ENCODE results near the gene CAMTA1. TPM values are rescaled to one million over a fixed set of nuclear protein-coding genes. Genes with fewer than 3 reads are reported as not detected.

CAMTA1 gene
- total RNA-seq, 2 experiments from 2014 or later, result 43.9 to 73.3 TPM

DNA sequence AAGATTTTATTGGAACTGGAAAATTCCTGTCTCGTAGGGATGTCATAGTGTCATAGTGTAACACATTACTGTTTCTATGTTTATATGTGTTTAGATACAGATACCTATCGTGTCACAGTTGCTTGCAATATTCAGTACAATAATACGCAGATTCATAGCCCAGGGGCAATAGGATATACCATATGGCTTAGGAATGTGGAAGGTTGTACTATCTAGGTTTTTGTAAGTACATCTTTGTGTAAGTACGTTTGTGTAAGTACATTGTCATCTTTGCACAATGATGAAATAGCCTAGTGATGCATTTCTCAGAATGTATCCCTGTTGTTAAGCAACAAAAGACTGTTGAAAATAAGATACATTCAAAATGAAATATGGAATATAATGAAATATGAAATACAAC, 68.9 kb downstream of the CAMTA1 start:
- Histone ChIP-seq H2AFZ (ENCODE audit: low read length) (no peak overlapping the region), H3K9me3 (ENCODE audit: low read length) (no peaks in the 10 kb centered on the region), H3K36me3 (ENCODE audit: insufficient read depth, low read length) (peaks cover 17% of the 10 kb centered on the region; the same call in 1 of the 2 replicates), H3K9me2 (ENCODE audit: insufficient read depth, low read length) (no peaks in the 10 kb centered on the region), H4K20me1 (ENCODE audit: insufficient read depth, low read length) (no peaks in the 10 kb centered on the region), H3K4me1 (ENCODE audit: insufficient read depth, low read length, poor library complexity, severe bottlenecking) (no peaks in the 10 kb centered on the region), H3K4me3 (ENCODE audit: low read depth, low read length, poor library complexity, severe bottlenecking) (no peak overlapping the region), H3K27ac (ENCODE audit: low read depth, low read length, poor library complexity, severe bottlenecking) (no peak overlapping the region), H3K79me2 (ENCODE audit: insufficient read depth, low read depth, low read length) (no peaks in the 10 kb centered on the region), H3K4me2 (ENCODE audit: low read length) (no peak overlapping the region)
- POLR2A ChIA-PET, result no interaction called here
- CTCF ChIA-PET (ENCODE audit: unreplicated experiment), result no interaction called here
- no peak for TF ChIP-seq EZH2phosphoT487 (IDR thresholded peaks at IDR 0.05; ENCODE audit: borderline replicate concordance, low read depth, low read length)
- TF ChIP-seq, protein P1, sequence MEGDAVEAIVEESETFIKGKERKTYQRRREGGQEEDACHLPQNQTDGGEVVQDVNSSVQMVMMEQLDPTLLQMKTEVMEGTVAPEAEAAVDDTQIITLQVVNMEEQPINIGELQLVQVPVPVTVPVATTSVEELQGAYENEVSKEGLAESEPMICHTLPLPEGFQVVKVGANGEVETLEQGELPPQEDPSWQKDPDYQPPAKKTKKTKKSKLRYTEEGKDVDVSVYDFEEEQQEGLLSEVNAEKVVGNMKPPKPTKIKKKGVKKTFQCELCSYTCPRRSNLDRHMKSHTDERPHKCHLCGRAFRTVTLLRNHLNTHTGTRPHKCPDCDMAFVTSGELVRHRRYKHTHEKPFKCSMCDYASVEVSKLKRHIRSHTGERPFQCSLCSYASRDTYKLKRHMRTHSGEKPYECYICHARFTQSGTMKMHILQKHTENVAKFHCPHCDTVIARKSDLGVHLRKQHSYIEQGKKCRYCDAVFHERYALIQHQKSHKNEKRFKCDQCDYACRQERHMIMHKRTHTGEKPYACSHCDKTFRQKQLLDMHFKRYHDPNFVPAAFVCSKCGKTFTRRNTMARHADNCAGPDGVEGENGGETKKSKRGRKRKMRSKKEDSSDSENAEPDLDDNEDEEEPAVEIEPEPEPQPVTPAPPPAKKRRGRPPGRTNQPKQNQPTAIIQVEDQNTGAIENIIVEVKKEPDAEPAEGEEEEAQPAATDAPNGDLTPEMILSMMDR (conservative IDR thresholded peaks at IDR 0.05; ENCODE audit: low read length), result no peak
- intact Hi-C loops (cut with micrococcal nuclease; ENCODE audit: unreplicated experiment), result no loop called here
- BruUV-seq (replicated peaks), result no TSS peak
- no peak for DNase-seq (ENCODE audit: low spot score)

DNA sequence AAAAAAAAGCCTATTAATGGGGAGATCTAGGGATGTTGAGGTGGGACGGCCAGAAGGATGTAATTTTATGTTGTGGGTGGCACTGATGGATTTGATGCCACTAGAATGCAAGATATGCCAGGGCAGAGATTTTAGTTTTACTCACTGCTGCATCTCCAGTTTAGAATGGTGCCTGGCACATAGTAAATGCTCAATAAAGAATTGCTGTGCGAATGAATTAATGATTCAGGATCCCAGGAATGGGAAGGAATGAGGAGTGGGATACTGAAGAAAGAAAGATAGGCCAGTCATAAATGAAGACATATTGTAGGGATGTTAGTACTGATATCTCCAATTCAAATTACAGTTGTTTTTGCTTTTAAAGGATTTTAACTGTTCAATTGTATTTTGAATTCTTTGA, 72.6 kb downstream of the CAMTA1 start:
- H3K4me1 ChIP-seq (ENCODE audit: insufficient read depth, low read length, poor library complexity, severe bottlenecking), result no peaks in the 10 kb centered on the region
- POLR2A ChIA-PET, result interaction anchor here (0.6 kb wide), 2 partner anchors 66 to 139 kb away, joined by 3 read pairs; no protein-coding TSS in a partner anchor
- no peak overlapping the region for H2AFZ ChIP-seq (ENCODE audit: low read length)
- no peak for DNase-seq (ENCODE audit: low spot score)
- CTCF ChIA-PET (ENCODE audit: unreplicated experiment), result no interaction called here
- H3K4me2 ChIP-seq (ENCODE audit: low read length), result no peak overlapping the region
- intact Hi-C loops (cut with micrococcal nuclease; ENCODE audit: unreplicated experiment), result no loop called here
- TF ChIP-seq, protein P1 (conservative IDR thresholded peaks at IDR 0.05; ENCODE audit: low read length), result no peak
- no peak for TF ChIP-seq EZH2phosphoT487 (IDR thresholded peaks at IDR 0.05; ENCODE audit: borderline replicate concordance, low read depth, low read length)
- H3K79me2 ChIP-seq (ENCODE audit: insufficient read depth, low read depth, low read length), result no peaks in the 10 kb centered on the region
- H3K4me3 ChIP-seq (ENCODE audit: low read depth, low read length, poor library complexity, severe bottlenecking), result no peak overlapping the region
- no TSS peak for BruUV-seq (replicated peaks)
- H3K27ac ChIP-seq (ENCODE audit: low read depth, low read length, poor library complexity, severe bottlenecking), result no peak overlapping the region
- no peaks in the 10 kb centered on the region for H4K20me1 ChIP-seq (ENCODE audit: insufficient read depth, low read length)
- no peaks in the 10 kb centered on the region for H3K9me3 ChIP-seq (ENCODE audit: low read length)
- H3K36me3 ChIP-seq (ENCODE audit: insufficient read depth, low read length), result peaks cover 12% of the 10 kb centered on the region; the same call in 1 of the 2 replicates
- H3K9me2 ChIP-seq (ENCODE audit: insufficient read depth, low read length), result no peaks in the 10 kb centered on the region

DNA sequence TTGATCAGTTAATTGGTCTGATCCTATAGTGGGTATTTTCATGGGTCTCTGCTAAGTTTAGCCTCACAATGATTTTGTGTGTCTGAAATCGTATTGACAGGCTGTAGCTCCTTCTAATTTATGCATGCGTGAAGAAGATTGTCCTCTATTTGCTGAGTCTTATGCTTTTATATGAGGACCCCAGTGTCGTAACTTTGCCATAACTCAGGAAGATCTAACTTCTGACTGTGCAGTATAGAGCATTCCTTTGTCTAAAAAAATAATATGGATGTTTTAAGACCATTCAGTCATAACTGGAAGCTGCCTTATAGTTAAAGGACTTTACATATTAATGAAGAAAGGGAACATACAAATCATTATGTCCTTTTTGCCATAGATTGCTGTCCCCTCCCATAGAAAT, 73.3 kb downstream of the CAMTA1 start:
- H3K9me3 ChIP-seq (ENCODE audit: low read length), result no peaks in the 10 kb centered on the region
- CTCF ChIA-PET (ENCODE audit: unreplicated experiment), result no interaction called here
- no peaks in the 10 kb centered on the region for H3K9me2 ChIP-seq (ENCODE audit: insufficient read depth, low read length)
- H3K36me3 ChIP-seq (ENCODE audit: insufficient read depth, low read length), result peaks cover 9% of the 10 kb centered on the region; the same call in 1 of the 2 replicates
- no peak for TF ChIP-seq EZH2phosphoT487 (IDR thresholded peaks at IDR 0.05; ENCODE audit: borderline replicate concordance, low read depth, low read length)
- TF ChIP-seq, protein P1 (conservative IDR thresholded peaks at IDR 0.05; ENCODE audit: low read length), result no peak
- POLR2A ChIA-PET, result interaction anchor here (0.6 kb wide), 1 partner anchor 67 kb away, joined by 3 read pairs; no protein-coding TSS in a partner anchor
- H3K4me2 ChIP-seq (ENCODE audit: low read length), result no peak overlapping the region
- intact Hi-C loops (cut with micrococcal nuclease; ENCODE audit: unreplicated experiment), result no loop called here
- DNase-seq (ENCODE audit: low spot score), result no peak
- H3K27ac ChIP-seq (ENCODE audit: low read depth, low read length, poor library complexity, severe bottlenecking), result no peak overlapping the region
- no peaks in the 10 kb centered on the region for H3K4me1 ChIP-seq (ENCODE audit: insufficient read depth, low read length, poor library complexity, severe bottlenecking)
- BruUV-seq (replicated peaks), result no TSS peak
- H2AFZ ChIP-seq (ENCODE audit: low read length), result no peak overlapping the region
- no peaks in the 10 kb centered on the region for H3K79me2 ChIP-seq (ENCODE audit: insufficient read depth, low read depth, low read length)
- no peak overlapping the region for H3K4me3 ChIP-seq (ENCODE audit: low read depth, low read length, poor library complexity, severe bottlenecking)
- H4K20me1 ChIP-seq (ENCODE audit: insufficient read depth, low read length), result no peaks in the 10 kb centered on the region
